ENCODE results near the gene TDRD7. TPM values are rescaled to one million over a fixed set of nuclear protein-coding genes. Genes with fewer than 3 reads are reported as not detected.

The TDRD7 gene
- total RNA-seq, 1 experiment from 2014 or later = 2.8 TPM

- TF ChIP-seq, protein P1, sequence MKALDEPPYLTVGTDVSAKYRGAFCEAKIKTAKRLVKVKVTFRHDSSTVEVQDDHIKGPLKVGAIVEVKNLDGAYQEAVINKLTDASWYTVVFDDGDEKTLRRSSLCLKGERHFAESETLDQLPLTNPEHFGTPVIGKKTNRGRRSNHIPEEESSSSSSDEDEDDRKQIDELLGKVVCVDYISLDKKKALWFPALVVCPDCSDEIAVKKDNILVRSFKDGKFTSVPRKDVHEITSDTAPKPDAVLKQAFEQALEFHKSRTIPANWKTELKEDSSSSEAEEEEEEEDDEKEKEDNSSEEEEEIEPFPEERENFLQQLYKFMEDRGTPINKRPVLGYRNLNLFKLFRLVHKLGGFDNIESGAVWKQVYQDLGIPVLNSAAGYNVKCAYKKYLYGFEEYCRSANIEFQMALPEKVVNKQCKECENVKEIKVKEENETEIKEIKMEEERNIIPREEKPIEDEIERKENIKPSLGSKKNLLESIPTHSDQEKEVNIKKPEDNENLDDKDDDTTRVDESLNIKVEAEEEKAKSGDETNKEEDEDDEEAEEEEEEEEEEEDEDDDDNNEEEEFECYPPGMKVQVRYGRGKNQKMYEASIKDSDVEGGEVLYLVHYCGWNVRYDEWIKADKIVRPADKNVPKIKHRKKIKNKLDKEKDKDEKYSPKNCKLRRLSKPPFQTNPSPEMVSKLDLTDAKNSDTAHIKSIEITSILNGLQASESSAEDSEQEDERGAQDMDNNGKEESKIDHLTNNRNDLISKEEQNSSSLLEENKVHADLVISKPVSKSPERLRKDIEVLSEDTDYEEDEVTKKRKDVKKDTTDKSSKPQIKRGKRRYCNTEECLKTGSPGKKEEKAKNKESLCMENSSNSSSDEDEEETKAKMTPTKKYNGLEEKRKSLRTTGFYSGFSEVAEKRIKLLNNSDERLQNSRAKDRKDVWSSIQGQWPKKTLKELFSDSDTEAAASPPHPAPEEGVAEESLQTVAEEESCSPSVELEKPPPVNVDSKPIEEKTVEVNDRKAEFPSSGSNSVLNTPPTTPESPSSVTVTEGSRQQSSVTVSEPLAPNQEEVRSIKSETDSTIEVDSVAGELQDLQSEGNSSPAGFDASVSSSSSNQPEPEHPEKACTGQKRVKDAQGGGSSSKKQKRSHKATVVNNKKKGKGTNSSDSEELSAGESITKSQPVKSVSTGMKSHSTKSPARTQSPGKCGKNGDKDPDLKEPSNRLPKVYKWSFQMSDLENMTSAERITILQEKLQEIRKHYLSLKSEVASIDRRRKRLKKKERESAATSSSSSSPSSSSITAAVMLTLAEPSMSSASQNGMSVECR (CRISPR knock-in tag; IDR thresholded peaks at IDR 0.05; ENCODE audit: borderline replicate concordance) = no peak
- TF ChIP-seq ATF6 (CRISPR knock-in tag; IDR thresholded peaks at IDR 0.05) = no peak
- no peak for TF ChIP-seq CREM (CRISPR knock-in tag; IDR thresholded peaks at IDR 0.05)
- no peak for TF ChIP-seq ZNF263 (CRISPR knock-in tag; IDR thresholded peaks at IDR 0.05; ENCODE audit: low read depth)
- no peak for TF ChIP-seq CBFB (CRISPR knock-in tag; IDR thresholded peaks at IDR 0.05; ENCODE audit: low read depth)
- TF ChIP-seq AR (CRISPR knock-in tag; IDR thresholded peaks at IDR 0.05) = no peak
These were observed 91.3 kb downstream of the TDRD7 start (continued) for GRCh38 chr9:97502984-97503861.

GRCh38 chr9:97503862-97504210, 91.9 kb downstream of the TDRD7 start:
- POLR2A ChIA-PET = no interaction called here
- H3K4me3 Mint-ChIP-seq = no peak overlapping the region
- no peaks in the 10 kb centered on the region for H3K36me3 Mint-ChIP-seq
- CTCF ChIA-PET = interaction anchor here (0.8 to 5.5 kb wide), 8 partner anchors 14 to 112 kb away, joined by 3 to 77 read pairs (median 10); no protein-coding TSS in a partner anchor
- H3K4me1 Mint-ChIP-seq = peaks cover 21% of the 10 kb centered on the region
- no peak for DNase-seq (ENCODE audit: low spot score)
- ATAC-seq = no peak
- no peaks in the 10 kb centered on the region for H3K9me3 Mint-ChIP-seq
- peaks cover 24% of the 10 kb centered on the region for H3K27me3 Mint-ChIP-seq (ENCODE audit: low read depth)
- H3K27ac Mint-ChIP-seq = no peak overlapping the region
- TF ChIP-seq SMAD3 (CRISPR knock-in tag; IDR thresholded peaks at IDR 0.05; ENCODE audit: borderline replicate concordance) = no peak
- no peak for TF ChIP-seq ZNF512 (CRISPR knock-in tag; IDR thresholded peaks at IDR 0.05; ENCODE audit: borderline replicate concordance)
- TF ChIP-seq ESRRA (CRISPR knock-in tag; IDR thresholded peaks at IDR 0.05; ENCODE audit: borderline replicate concordance) = no peak
- no peak for TF ChIP-seq ZNF219 (CRISPR knock-in tag; IDR thresholded peaks at IDR 0.05; ENCODE audit: borderline replicate concordance)
- TF ChIP-seq MAX (CRISPR knock-in tag; IDR thresholded peaks at IDR 0.05) = no peak
- TF ChIP-seq NR1H2 (CRISPR knock-in tag; IDR thresholded peaks at IDR 0.05) = no peak
- no peak for TF ChIP-seq NFYB (CRISPR knock-in tag; conservative IDR thresholded peaks at IDR 0.05; ENCODE audit: low read depth)
- TF ChIP-seq GABPB1 (CRISPR knock-in tag; IDR thresholded peaks at IDR 0.05) = no peak
- no peak for TF ChIP-seq ZNF416 (CRISPR knock-in tag; IDR thresholded peaks at IDR 0.05)
- no peak for TF ChIP-seq STAT6 (CRISPR knock-in tag; conservative IDR thresholded peaks at IDR 0.05; ENCODE audit: low read depth)
- TF ChIP-seq MLX (CRISPR knock-in tag; IDR thresholded peaks at IDR 0.05) = no peak
- TF ChIP-seq, protein P2, sequence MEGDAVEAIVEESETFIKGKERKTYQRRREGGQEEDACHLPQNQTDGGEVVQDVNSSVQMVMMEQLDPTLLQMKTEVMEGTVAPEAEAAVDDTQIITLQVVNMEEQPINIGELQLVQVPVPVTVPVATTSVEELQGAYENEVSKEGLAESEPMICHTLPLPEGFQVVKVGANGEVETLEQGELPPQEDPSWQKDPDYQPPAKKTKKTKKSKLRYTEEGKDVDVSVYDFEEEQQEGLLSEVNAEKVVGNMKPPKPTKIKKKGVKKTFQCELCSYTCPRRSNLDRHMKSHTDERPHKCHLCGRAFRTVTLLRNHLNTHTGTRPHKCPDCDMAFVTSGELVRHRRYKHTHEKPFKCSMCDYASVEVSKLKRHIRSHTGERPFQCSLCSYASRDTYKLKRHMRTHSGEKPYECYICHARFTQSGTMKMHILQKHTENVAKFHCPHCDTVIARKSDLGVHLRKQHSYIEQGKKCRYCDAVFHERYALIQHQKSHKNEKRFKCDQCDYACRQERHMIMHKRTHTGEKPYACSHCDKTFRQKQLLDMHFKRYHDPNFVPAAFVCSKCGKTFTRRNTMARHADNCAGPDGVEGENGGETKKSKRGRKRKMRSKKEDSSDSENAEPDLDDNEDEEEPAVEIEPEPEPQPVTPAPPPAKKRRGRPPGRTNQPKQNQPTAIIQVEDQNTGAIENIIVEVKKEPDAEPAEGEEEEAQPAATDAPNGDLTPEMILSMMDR (IDR thresholded peaks at IDR 0.05) = no peak

All from WTC11 (cell line).